ENCODE data around the gene PERCC1.

The PERCC1 gene

DNA sequence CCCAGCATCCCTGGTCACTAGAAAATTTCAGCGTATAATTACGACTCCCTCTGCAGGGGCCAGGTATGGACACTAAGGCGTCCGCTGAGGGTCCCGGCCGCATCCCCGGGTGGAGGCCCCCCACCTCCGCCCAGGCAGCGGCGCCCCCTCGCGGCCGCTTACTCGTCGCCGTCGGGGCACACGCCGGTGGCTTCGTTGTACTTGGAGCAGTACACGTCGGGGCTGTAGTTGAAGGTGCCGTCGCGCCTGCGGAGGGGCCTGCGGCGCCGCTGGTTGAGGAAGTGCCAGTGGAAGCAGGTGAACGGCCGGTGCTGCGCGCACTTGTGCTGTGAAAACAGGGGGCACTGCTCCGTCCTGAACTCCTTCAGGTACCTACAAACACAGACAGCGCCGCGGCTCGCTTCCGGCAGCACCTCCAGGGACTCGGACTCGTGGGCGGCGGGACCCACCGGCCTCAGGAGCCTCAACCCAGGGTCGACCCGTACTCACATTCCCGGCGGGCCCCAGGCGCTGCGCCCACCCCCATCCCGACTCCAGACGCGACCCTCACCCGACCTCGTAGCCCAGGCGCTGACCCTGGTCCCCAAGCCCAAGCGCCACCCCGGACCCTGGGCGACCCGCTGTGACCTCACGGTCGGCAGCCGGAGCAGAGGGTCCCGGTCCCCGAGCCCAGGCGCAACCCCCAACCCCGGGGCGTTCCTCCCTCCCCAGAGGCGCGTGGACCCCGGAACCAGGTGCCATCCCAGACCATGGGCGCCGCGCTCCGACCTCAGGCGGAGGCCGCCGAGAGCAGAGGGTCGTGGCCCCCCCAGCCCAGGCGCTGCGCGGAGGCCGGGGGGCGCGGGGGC, 17.0 kb upstream of the PERCC1 start:
- peak; percentile 23 for DNase-seq

GRCh38 chr16:1414532-1415260, 16.2 kb upstream of the PERCC1 start, which contains the start of gene UNKL:
TSS of gene UNKL (minus strand) at chr16:1414704. CDS start at chr16:1414691, 13 bp downstream.
- peak; percentile 14 for DNase-seq

- no peak for DNase-seq
Observed at GRCh38 chr16:1416521-1416941, 14.3 kb upstream of the PERCC1 start.

DNA sequence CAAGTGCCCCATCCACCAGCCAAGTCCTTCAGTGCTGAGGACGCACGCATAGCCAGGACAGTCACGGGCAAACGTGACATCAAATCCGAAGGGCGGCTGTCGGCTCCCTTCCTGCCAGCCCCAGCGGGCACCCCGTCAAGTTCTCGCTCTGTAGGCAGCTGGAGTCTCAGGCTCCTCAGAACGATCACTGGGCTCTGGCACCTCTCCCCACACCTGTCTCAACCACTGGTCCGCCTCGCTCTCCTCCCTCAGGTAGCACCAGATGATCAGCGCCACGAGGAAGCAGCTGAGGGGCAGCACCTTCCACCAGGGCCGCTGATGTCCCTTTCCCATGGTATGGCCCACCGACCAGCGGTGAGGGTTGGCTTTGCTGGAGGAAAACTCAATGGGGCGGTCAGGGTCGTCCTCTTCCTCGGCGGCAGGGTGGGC, 10.8 kb upstream of the PERCC1 start:
- DNase-seq = no peak

GRCh38 chr16:1422076-1422475, 8.8 kb upstream of the PERCC1 start:
- DNase-seq = no peak

DNA sequence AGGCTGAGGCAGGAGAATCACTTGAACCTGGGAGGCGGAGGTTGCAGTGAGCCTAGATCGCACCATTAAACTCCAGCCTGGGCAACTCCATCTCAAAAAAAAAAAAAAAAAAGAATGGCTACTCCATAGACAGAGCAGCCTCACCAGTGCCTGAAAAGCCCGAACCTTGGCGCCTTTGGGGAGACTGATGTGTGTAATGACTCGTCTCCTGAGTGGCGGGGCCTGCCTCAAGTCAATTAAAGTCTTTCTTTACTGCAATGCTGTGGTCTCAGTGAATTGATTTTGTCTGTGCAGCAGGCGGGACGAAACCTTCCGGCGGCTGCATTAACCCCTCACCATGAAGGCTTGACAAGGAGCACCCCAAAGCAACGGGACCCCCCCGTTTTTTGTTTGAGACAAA, 6.8 kb upstream of the PERCC1 start:
- DNase-seq = no peak

DNA sequence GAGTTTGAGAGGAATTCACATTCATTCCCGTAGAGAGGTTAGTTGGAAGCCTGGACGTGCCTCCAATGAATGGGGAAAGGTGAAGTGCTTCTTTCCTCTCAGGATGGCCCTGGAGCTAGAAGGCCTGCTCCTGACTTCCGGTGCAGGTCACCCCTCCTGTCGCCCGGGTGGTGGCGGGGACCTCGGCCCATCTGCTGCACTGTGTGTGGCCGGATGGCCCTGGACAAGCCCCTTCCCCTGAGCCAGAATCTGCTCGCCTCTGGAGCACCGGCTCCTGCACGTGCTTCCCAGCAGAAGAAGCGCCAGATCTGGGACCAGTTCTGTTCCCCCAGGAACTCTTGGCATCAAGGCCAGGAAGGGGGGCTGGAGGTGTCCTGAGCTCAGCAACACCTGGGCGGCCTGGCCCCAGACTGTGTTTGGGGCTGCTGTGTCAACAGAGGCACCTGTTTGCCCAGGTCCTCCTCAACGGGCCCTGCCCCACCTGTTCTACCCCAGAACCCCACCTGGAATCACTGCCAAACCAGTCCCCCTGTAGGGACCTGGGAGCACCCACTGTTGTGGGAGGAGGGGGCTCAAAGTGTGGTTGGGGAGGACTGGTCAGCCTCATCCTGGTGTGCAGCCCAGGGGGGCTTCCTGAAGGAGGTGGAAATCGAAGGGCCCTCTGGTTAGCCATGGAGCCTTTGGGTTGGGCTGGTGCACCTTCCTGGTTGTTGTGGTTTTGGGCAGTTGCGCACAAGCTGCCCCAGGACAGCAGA, 5.1 kb upstream of the PERCC1 start:
- DNase-seq = no peak

GRCh38 chr16:1426734-1427471, 4.0 kb upstream of the PERCC1 start:
- no peak for DNase-seq

DNA sequence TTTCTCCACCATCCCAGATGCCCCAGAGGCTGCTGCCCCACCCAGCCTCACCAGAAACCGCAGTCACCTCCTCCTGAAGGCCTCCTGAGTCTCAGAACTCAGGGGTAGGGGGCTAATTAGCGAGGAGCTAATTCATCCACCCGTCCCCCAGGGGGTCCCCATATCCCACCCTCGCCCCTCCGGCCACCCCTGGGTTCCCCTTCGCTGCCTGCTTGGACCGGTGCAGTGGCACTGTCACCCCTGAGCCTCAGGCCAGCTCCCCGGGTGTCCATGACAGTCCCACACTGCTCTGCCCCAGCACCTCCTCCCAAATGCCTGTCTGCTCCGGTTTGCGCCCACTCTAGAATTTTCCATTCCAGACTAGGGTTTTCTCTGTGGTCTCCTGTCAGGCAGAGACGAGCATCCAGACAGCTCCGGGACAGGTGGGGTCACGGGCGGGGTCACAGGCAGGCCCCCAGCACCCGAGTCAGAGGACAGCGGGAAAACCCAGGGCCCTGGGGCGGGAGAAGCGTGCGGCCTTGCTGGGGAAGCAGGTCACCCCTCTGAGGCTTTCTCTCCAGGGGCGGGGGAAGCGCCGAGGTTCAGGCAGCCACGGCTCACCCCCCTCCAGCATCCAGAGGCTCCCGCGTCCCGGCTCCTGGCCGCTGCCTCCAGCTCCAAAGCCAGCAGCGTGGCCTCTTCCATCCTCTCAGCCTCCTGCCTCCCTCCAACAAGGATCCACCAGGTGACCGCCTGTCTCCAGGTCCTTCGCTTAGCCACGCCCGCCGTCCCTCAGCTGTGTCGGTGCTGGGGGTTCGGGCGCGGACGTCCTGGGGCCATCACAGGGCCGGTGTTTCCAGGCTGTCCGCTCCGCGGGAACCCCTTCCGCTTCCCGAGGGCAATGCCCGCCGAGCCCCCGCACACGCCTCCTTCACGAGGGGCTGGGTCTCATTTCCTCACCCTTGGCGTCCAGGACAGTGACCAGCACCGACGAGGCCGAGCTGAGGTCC, 3.1 kb upstream of the PERCC1 start:
- DNase-seq = no peak

GRCh38 chr16:1428511-1428910, 2.4 kb upstream of the PERCC1 start:
- no peak for DNase-seq

GRCh38 chr16:1429012-1429411, 1.9 kb upstream of the PERCC1 start:
- no peak for DNase-seq

GRCh38 chr16:1429631-1430030, 1.2 kb upstream of the PERCC1 start:
- no peak for DNase-seq

DNA sequence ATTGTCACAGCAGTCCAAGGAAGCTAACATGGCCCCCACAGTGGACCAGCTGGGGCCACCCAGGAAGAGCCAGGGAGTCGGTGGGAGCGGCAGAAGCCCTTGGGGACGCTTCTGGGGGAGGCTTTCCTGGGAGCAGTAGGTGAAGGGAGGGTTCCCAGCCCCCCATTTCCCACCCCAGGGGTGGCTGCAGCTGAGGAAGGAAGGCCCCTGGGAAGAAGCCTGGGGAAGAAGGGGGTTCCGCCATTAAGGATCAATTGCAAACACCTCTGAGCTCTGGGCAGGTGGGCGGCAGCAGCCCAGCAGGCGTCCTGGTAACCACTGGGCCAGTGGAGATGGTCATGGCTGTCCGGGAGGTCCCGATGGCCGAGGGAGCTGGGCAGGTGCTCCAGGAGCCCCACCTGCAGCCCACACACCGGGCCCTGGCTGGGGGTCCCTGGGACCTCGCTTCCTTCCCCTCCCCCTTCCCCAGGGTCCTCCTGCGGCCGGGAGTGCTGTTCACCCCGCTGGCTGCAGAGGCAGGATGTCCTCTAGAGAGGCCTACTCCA, 592 bp upstream of the PERCC1 start:
- no peak for DNase-seq

DNA sequence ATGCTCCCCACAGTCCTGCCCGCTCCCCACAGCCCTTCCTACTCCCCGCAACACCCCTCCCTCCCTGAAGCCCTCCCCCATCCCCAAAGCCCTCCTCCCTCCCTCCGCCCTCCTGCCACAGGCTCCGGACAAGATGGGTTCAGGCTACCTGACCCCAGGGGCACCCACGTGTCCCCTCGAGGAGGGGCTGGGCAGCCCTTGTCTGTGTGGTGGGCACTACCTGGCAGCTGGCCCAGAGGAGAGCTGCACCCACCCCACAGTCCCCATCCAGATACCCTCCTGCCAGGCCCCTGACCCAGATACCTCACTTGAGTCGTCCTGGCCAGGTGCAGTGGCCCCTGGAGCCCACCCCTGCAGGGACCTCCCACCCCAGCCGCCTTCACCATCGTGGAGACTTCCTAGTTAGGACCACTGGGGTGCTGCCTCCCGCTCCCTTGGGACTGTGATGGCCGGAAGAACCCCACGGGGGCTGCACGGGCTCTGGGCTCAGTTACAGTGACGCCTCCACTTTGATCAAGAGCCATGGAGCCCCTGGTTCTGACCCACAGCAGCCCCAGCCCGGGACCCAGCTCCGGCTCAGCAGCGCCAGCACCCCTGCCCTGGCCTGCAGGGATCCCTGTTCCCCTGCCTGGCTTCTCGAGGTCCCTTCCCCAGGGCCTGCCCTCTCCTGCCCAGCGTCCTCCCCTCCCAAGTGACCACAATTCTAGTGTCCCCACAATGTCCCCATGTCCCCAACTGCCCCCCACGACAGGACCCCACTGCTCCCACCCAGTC, 806 bp downstream of the PERCC1 start:
- DNase-seq = no peak

DNA sequence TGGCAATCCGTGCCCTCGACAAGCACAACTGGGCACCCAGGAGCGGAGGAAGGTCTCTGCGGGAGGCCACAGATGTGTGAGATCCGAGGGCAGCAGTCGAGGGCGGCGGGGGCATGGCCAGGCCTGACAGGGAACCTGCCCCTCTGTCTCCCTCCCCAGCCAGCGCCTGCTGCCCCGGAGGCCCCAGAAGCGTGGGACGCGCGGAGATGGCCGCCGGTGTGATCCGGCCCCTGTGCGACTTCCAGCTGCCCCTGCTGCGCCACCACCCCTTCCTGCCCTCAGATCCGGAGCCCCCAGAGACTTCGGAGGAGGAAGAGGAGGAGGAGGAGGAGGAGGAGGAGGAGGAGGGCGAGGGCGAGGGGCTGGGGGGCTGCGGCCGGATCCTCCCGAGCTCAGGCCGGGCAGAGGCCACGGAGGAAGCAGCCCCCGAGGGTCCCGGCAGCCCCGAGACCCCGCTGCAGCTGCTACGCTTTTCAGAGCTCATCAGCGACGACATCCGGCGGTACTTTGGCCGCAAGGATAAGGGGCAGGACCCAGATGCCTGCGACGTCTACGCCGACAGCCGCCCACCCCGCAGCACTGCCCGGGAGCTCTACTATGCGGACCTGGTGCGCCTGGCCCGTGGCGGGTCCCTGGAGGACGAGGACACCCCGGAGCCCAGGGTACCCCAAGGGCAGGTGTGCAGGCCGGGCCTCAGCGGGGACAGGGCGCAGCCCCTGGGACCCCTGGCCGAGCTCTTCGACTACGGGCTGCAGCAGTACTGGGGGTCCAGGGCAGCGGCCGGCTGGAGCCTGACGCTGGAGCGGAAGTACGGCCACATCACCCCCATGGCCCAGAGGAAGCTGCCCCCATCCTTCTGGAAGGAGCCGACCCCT, 1.7 kb downstream of the PERCC1 start:
- no peak for DNase-seq

- no peak for DNase-seq
Observed at GRCh38 chr16:1433263-1433560, 2.3 kb downstream of the PERCC1 start.

DNA sequence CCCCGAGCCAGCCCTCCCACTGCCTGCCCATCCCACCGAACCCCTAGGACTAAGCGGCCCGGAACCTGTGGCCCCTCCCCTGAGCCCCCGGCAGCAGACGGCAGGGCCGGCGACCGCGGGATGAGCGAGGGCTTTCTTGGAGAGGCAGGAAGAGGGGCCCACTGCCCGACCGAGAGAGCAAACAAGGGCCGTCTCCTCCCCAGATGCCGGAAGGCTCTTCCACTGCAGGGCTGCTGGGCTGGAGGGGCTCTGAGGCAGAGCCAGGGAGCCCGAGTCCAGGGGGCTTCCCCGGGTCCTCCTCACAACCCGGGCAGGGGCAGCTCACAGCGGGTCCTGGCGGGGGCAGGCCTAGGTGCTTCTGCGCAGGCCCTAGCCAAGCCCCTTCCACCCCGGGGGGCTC, 2.9 kb downstream of the PERCC1 start:
- DNase-seq = no peak

GRCh38 chr16:1434644-1435592, 4.0 kb downstream of the PERCC1 start:
- DNase-seq = no peak

All from NCI-H1105 treated with DMSO at 0.1 percent for 48 hours (cell line).